Activated CD8-positive, alpha-beta T cell treated with anti-CD3 and anti-CD28 coated beads for 36 hours (primary cell): ENCODE data around the gene LILRA5. TPM values are rescaled to one million over a fixed set of nuclear protein-coding genes. Genes with fewer than 3 reads are reported as not detected.

ENCODE experiments used
- ATAC-seq: fragments of 200-7000 bp; cut with Tn5 transposase; one replicate; pipeline ENCODE4 v1.10.0; 2021; ENCODE audit warnings: mild to moderate bottlenecking, moderate library complexity
- CTCF ChIA-PET: fragments of 350-600 bp; sonication (Branson Sonifier 250); formaldehyde crosslinking; loops from one replicate; lab custom pipeline; 2021; ENCODE audit warnings: antibody characterized with exemption; lab: Charles Lee
- POLR2A ChIA-PET: fragments of 350-600 bp; sonication (Branson Sonifier 250); formaldehyde crosslinking; loops from one replicate; lab custom pipeline; 2021; ENCODE audit warnings: antibody characterized with exemption; lab: Charles Lee
- DNase-seq: peaks from one replicate; pipeline ENCODE4 v3.0.0-alpha.2; 2020
- H3K27ac Mint-ChIP-seq: one replicate; pipeline ENCODE4 v1.8.0; 2021; ENCODE audit warnings: mild to moderate bottlenecking, mixed read lengths
- H3K27me3 Mint-ChIP-seq: one replicate; pipeline ENCODE4 v1.8.0; 2021; ENCODE audit warnings: mixed read lengths
- H3K36me3 Mint-ChIP-seq: one replicate; pipeline ENCODE4 v1.8.0; 2021; ENCODE audit warnings: low read depth, mixed read lengths
- H3K4me1 Mint-ChIP-seq: one replicate; pipeline ENCODE4 v1.8.0; 2021; ENCODE audit warnings: low read depth, mixed read lengths
- H3K4me3 Mint-ChIP-seq: one replicate; pipeline ENCODE4 v1.8.0; 2021; ENCODE audit warnings: mild to moderate bottlenecking, moderate library complexity, mixed read lengths
- H3K9me3 Mint-ChIP-seq: one replicate; pipeline ENCODE4 v1.8.0; 2021; ENCODE audit warnings: mixed read lengths
- CTCF ChIP-seq: fragments of 200-600 bp; IDR thresholded peaks from one replicate; pipeline ENCODE4 v1.8.0; 2022; ENCODE audit warnings: antibody characterized with exemption, mild to moderate bottlenecking
- intact Hi-C: fragments of 100-400 bp; cut with micrococcal nuclease; formaldehyde crosslinking; loops from one replicate; pipeline ENCODE4 v1.10.0; 2022
- total RNA-seq, 2 experiments: library from RNA; stranded (reverse); gene quantifications; one replicate each; pipeline ENCODE4 v1.2.3, GENCODE V29; 2021

LILRA5 gene
- total RNA-seq, 2 experiments from 2014 or later = not detected

- POLR2A ChIA-PET = no interaction called here
- CTCF ChIA-PET = interaction anchor here (1.6 to 5.9 kb wide), 2 partner anchors 32 to 34 kb away, joined by 12 to 57 read pairs; no protein-coding TSS in a partner anchor
- no peak for ATAC-seq
- no peaks in the 10 kb centered on the region for H3K27me3 Mint-ChIP-seq
- peaks cover 5% of the 10 kb centered on the region for H3K36me3 Mint-ChIP-seq
- DNase-seq = no peak
- H3K4me1 Mint-ChIP-seq = peaks cover 10% of the 10 kb centered on the region
- TF ChIP-seq CTCF = no peak
- H3K27ac Mint-ChIP-seq = no peak overlapping the region
- H3K9me3 Mint-ChIP-seq = no peaks in the 10 kb centered on the region
- intact Hi-C loops = no loop called here
- H3K4me3 Mint-ChIP-seq = no peak overlapping the region
Measured at GRCh38 chr19:54355675-54356074, 42.7 kb upstream of the LILRA5 start.

- Mint-ChIP-seq H3K27ac (no peak overlapping the region), H3K27me3 (no peaks in the 10 kb centered on the region), H3K4me3 (no peak overlapping the region), H3K9me3 (no peaks in the 10 kb centered on the region), H3K36me3 (peaks cover 5% of the 10 kb centered on the region), H3K4me1 (peaks cover 6% of the 10 kb centered on the region)
- DNase-seq (no peak), ATAC-seq (no peak)
- POLR2A ChIA-PET = no interaction called here
- TF ChIP-seq CTCF = no peak
- intact Hi-C loops = no loop called here
- CTCF ChIA-PET = interaction anchor here (0.9 to 5.9 kb wide), 6 partner anchors 10 to 88 kb away, joined by 3 to 57 read pairs (median 5); partner anchors contain the start of gene LAIR1
Measured at GRCh38 chr19:54354761-54355160, 41.8 kb upstream of the LILRA5 start.

GRCh38 chr19:54352546-54352945, 39.6 kb upstream of the LILRA5 start:
- Mint-ChIP-seq H3K36me3 (peaks cover 5% of the 10 kb centered on the region), H3K4me1 (peaks cover 4% of the 10 kb centered on the region), H3K27me3 (no peaks in the 10 kb centered on the region), H3K27ac (no peak overlapping the region), H3K9me3 (no peaks in the 10 kb centered on the region), H3K4me3 (no peak overlapping the region)
- intact Hi-C loops = no loop called here
- no peak for TF ChIP-seq CTCF
- ChIA-PET CTCF (interaction anchor here (0.6 to 5.9 kb wide), 4 partner anchors 9 to 38 kb away, joined by 3 to 57 read pairs (median 6); no protein-coding TSS in a partner anchor), POLR2A (no interaction called here)
- ATAC-seq (no peak), DNase-seq (no peak)

GRCh38 chr19:54352041-54352440, 39.1 kb upstream of the LILRA5 start:
- Mint-ChIP-seq H3K9me3 (no peaks in the 10 kb centered on the region), H3K27ac (no peak overlapping the region), H3K4me3 (no peak overlapping the region), H3K36me3 (peaks cover 5% of the 10 kb centered on the region), H3K27me3 (no peaks in the 10 kb centered on the region), H3K4me1 (peaks cover 4% of the 10 kb centered on the region)
- ChIA-PET POLR2A (no interaction called here), CTCF (interaction anchor here (0.6 to 5.9 kb wide), 2 partner anchors 22 to 38 kb away, joined by 3 to 57 read pairs; no protein-coding TSS in a partner anchor)
- intact Hi-C loops = no loop called here
- no peak for TF ChIP-seq CTCF
- peak; percentile 13 for ATAC-seq
- DNase-seq = no peak

GRCh38 chr19:54351474-54351873, 38.5 kb upstream of the LILRA5 start:
- Mint-ChIP-seq H3K4me3 (no peak overlapping the region), H3K9me3 (no peaks in the 10 kb centered on the region), H3K36me3 (peaks cover 5% of the 10 kb centered on the region), H3K4me1 (peaks cover 4% of the 10 kb centered on the region), H3K27me3 (no peaks in the 10 kb centered on the region), H3K27ac (no peak overlapping the region)
- POLR2A ChIA-PET = no interaction called here
- intact Hi-C loops = no loop called here
- DNase-seq (no peak), ATAC-seq (no peak)
- TF ChIP-seq CTCF = no peak
- CTCF ChIA-PET = interaction anchor here (1.6 kb wide), 1 partner anchor 40 kb away, joined by 8 read pairs; no protein-coding TSS in a partner anchor
